ENCODE data around the gene VPS13D.

DNA sequence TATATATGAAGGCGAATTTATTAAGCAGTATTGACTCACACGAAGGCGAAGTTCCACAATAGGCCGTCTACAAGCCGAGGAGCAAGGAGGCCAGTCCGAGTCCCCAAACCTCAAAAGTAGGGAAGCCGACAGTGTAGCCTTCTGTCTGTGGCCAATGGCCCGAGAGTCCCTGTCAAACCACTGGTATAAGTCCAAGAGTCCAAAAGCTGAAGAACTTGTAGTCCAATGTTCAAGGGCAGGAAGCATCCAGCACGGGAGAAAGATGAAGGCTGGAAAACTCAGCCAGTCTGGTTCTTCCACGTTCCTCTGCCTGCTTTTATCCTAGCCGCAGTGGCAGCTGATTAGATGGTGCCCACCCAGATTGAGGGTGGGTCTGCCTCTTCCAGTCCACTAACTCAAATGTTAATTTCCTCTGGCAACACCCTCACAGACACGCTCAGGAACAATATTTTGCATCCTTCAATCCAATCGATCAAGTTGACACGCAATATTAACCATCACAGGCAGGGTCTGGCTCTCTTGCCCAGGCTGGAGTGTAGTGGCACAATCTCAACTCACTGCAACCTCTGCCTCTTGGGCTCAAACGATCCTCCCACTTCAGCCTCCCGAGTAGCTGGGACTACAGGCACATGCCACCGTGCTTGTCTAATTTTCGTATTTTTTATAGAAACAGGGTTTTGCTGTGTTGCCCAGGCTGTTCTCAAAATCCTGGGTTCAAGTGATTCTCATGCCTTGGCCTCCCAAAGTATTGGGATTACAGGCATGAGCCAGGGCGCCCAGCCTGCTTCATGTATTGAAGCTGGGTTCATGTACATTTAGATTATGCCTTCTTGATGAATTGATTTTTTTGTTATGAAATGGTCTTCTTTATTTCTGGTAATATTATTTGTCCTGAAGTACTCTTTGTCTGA lies 302.8 kb downstream of the VPS13D start:
- TF ChIP-seq CTCF (IDR thresholded peaks at IDR 0.05 in 4 of 5, conservative IDR thresholded peaks at IDR 0.05 in 1 of 5) (no peak), POLR2A (IDR thresholded peaks at IDR 0.05) (no peak)
